H9 (cell line): ENCODE measurements around the gene CAMTA1. TPM values are rescaled to one million over a fixed set of nuclear protein-coding genes. Genes with fewer than 3 reads are reported as not detected.

Experiments used
- DNase-seq: peaks from one replicate; pipeline ENCODE4 v3.0.0-alpha.2; 2017
- H2AFZ ChIP-seq: one replicate; pipeline ENCODE4 v1.6.1; 2013; ENCODE audit warnings: mild to moderate bottlenecking, low read length, control low read depth, moderate library complexity
- H2AK5ac ChIP-seq: 2 replicates; pipeline ENCODE4 v1.6.1; 2013; ENCODE audit warnings: low read length, control low read depth, mixed read lengths; ENCODE audit not compliant: insufficient read length
- H2BK120ac ChIP-seq: one replicate; pipeline ENCODE4 v1.6.1; 2013; ENCODE audit warnings: low read depth, mild to moderate bottlenecking, low read length, control low read depth, inconsistent platforms; ENCODE audit not compliant: poor library complexity, severe bottlenecking
- H2BK12ac ChIP-seq: 2 replicates; pipeline ENCODE4 v1.6.1; 2013; ENCODE audit warnings: low read length, control low read depth, mixed read lengths, low read depth; ENCODE audit not compliant: insufficient read length
- H2BK15ac ChIP-seq: 2 replicates; pipeline ENCODE4 v1.6.1; 2013; ENCODE audit warnings: low read depth, low read length, control low read depth
- H2BK20ac ChIP-seq: one replicate; pipeline ENCODE4 v1.6.1; 2013; ENCODE audit warnings: low read depth, mild to moderate bottlenecking, low read length, control low read depth, inconsistent platforms; ENCODE audit not compliant: poor library complexity, severe bottlenecking
- H2BK5ac ChIP-seq: 2 replicates; pipeline ENCODE4 v1.6.1; 2013; ENCODE audit warnings: low read length, control low read depth, mixed read lengths; ENCODE audit not compliant: insufficient read length
- H3K14ac ChIP-seq: 2 replicates; pipeline ENCODE4 v1.6.1; 2013; ENCODE audit warnings: low read length, control low read depth; ENCODE audit not compliant: insufficient read depth
- H3K18ac ChIP-seq: 2 replicates; pipeline ENCODE4 v1.6.1; 2013; ENCODE audit warnings: low read depth, mild to moderate bottlenecking, mixed read lengths, low read length, control low read depth; ENCODE audit not compliant: insufficient read length
- H3K23ac ChIP-seq: 2 replicates; pipeline ENCODE4 v1.6.1; 2013; ENCODE audit warnings: low read length, control low read depth, mixed read lengths, low read depth; ENCODE audit not compliant: insufficient read length
- H3K23me2 ChIP-seq: 2 replicates; pipeline ENCODE4 v1.6.1; 2013; ENCODE audit warnings: low read depth, mild to moderate bottlenecking, mixed read lengths, low read length, control low read depth; ENCODE audit not compliant: insufficient read length, poor library complexity, severe bottlenecking
- H3K27ac ChIP-seq: 2 replicates; pipeline ENCODE4 v1.5.1; 2013; ENCODE audit warnings: low read length, control low read depth, mixed read lengths, low read depth; ENCODE audit not compliant: insufficient read length
- H3K27me3 ChIP-seq: 2 replicates; pipeline ENCODE4 v1.6.1; 2013; ENCODE audit warnings: low read length, control low read depth, inconsistent platforms; ENCODE audit not compliant: insufficient read depth
- H3K4ac ChIP-seq: 2 replicates; pipeline ENCODE4 v1.6.1; 2013; ENCODE audit warnings: low read depth, mild to moderate bottlenecking, control low read depth, inconsistent platforms, low read length, moderate library complexity
- H3K4me1 ChIP-seq: 2 replicates; pipeline ENCODE4 v1.6.1; 2013; ENCODE audit warnings: low read length, control low read depth, inconsistent platforms; ENCODE audit not compliant: insufficient read depth
- H3K4me2 ChIP-seq: 2 replicates; pipeline ENCODE4 v1.6.1; 2013; ENCODE audit warnings: low read length, control low read depth, mixed read lengths; ENCODE audit not compliant: insufficient read length, insufficient read depth
- H3K56ac ChIP-seq: 2 replicates; pipeline ENCODE4 v1.6.1; 2013; ENCODE audit warnings: low read depth, mild to moderate bottlenecking, mixed read lengths, low read length, control low read depth; ENCODE audit not compliant: insufficient read length
- H3K79me1 ChIP-seq: 2 replicates; pipeline ENCODE4 v1.6.1; 2013; ENCODE audit warnings: low read depth, mild to moderate bottlenecking, moderate library complexity, low read length, control low read depth, inconsistent platforms; ENCODE audit not compliant: insufficient read depth, poor library complexity, severe bottlenecking
- H3K79me2 ChIP-seq: 2 replicates; pipeline ENCODE4 v1.6.1; 2013; ENCODE audit warnings: low read length, control low read depth, inconsistent platforms; ENCODE audit not compliant: insufficient read depth
- H3K9ac ChIP-seq: 2 replicates; pipeline ENCODE4 v1.6.1; 2013; ENCODE audit warnings: low read length, control low read depth, mixed read lengths; ENCODE audit not compliant: insufficient read length; ENCODE audit errors: extremely low read depth
- H3K9me3 ChIP-seq: one replicate; pipeline ENCODE4 v1.6.1; 2013; ENCODE audit warnings: low read depth, low read length, inconsistent platforms; ENCODE audit not compliant: control insufficient read depth
- H3T11ph ChIP-seq: one replicate; pipeline ENCODE4 v1.6.1; 2013; ENCODE audit warnings: mild to moderate bottlenecking, low read length, control low read depth, inconsistent platforms
- H4K20me1 ChIP-seq: one replicate; pipeline ENCODE4 v1.6.1; 2013; ENCODE audit not compliant: control insufficient read depth, insufficient read length, insufficient read depth
- H4K5ac ChIP-seq: 2 replicates; pipeline ENCODE4 v1.6.1; 2013; ENCODE audit warnings: low read depth, mild to moderate bottlenecking, mixed read lengths, low read length, control low read depth; ENCODE audit not compliant: insufficient read length
- H4K8ac ChIP-seq: replicated peaks from 2 replicates; pipeline ENCODE4 v1.6.1; 2013; ENCODE audit warnings: low read length, control low read depth, mixed read lengths, low read depth; ENCODE audit not compliant: insufficient read length
- H4K91ac ChIP-seq: 2 replicates; pipeline ENCODE4 v1.6.1; 2013; ENCODE audit warnings: low read depth, mild to moderate bottlenecking, moderate library complexity, mixed read lengths, low read length, control low read depth; ENCODE audit not compliant: insufficient read length
- H3K27ac Mint-ChIP-seq, 3 experiments: 2 replicates in 2 of 3; 3 replicates in 1 of 3; pipeline ENCODE4 v1.8.0; 2020 to 2021; ENCODE audit warnings: mixed read lengths in 3 of 3, mild to moderate bottlenecking in 1 of 3, moderate library complexity in 1 of 3
- H3K27me3 Mint-ChIP-seq: 2 replicates; pipeline ENCODE4 v1.8.0; 2021; ENCODE audit warnings: low read depth, mild to moderate bottlenecking, moderate library complexity, mixed read lengths
- H3K36me3 Mint-ChIP-seq, 3 experiments: 2 replicates in 2 of 3; 3 replicates in 1 of 3; pipeline ENCODE4 v1.8.0; 2020 to 2021; ENCODE audit warnings: low read depth in 3 of 3, mixed read lengths in 3 of 3; ENCODE audit not compliant: insufficient read depth in 1 of 3
- H3K4me1 Mint-ChIP-seq, 2 experiments: 2 replicates each; pipeline ENCODE4 v1.8.0; 2020; ENCODE audit warnings: mixed read lengths in 2 of 2
- H3K4me3 Mint-ChIP-seq, 2 experiments: 2 replicates in 1 of 2; 3 replicates in 1 of 2; pipeline ENCODE4 v1.8.0; 2020 to 2021; ENCODE audit warnings: mild to moderate bottlenecking in 2 of 2, mixed read lengths in 2 of 2, moderate library complexity in 1 of 2
- H3K9me3 Mint-ChIP-seq, 2 experiments: 2 replicates in 1 of 2; 3 replicates in 1 of 2; pipeline ENCODE4 v1.8.0; 2020; ENCODE audit warnings: mild to moderate bottlenecking in 2 of 2, mixed read lengths in 2 of 2, moderate library complexity in 1 of 2
- WGBS: extraction: QIAGEN DNeasy Blood & Tissue Kit; methylation state at CpG from one replicate; pipeline ENCODE4 v1.1.7; 2013; ENCODE audit warnings: missing lambda C conversion rate, low lambda C conversion rate, mixed read lengths; ENCODE audit not compliant: insufficient read length; ENCODE audit errors: extremely low coverage; 5-methylcytosine and 5-hydroxymethylcytosine counted together
- total RNA-seq: library from RNA; stranded (reverse); gene quantifications from 2 replicates; pipeline ENCODE4 v1.2.1, GENCODE V29; 2021
- TF ChIP-seq, protein P1 (sequence below): fragments of 200-600 bp; sonication (generic); conservative IDR thresholded peaks from 3 replicates; pipeline ENCODE4 v1.8.0; 2021; ENCODE audit warnings: antibody characterized with exemption, mild to moderate bottlenecking

Gene CAMTA1
- total RNA-seq, 1 experiment from 2014 or later: 115 TPM

DNA sequence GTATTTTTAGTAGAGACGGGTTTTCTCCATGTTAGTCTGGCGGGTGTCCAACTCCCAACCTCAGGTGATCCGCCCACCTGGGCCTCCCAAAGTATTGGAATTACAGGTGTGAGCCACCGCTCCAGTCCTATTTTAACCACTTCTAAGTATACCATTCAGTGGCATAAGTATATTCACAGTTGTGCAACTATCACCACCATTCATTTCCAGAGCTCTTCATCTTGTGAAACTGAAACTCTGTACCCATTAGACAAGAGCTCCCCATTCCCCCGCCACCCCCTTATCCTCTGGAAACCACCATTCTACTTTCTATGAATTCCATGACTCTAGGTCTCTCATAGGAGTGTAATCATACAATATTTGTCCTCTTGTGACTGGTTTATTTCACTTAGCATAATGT lies 40.2 kb upstream of the CAMTA1 start:
- Histone ChIP-seq H4K5ac (no peak overlapping the region), H4K91ac (no peak overlapping the region), H3K79me1 (no peaks in the 10 kb centered on the region), H4K20me1 (no peaks in the 10 kb centered on the region), H3K4me1 (no peaks in the 10 kb centered on the region), H2AK5ac (no peak overlapping the region), H3K23ac (no peak overlapping the region), H3K27me3 (no peaks in the 10 kb centered on the region), H3K4me2 (no peak overlapping the region), H2BK5ac (no peak overlapping the region), H3K14ac (no peak overlapping the region), H2BK15ac (no peak overlapping the region), H3K27ac (no peak overlapping the region), H3K9ac (no peak overlapping the region), H3K4ac (no peak overlapping the region), H3K79me2 (no peaks in the 10 kb centered on the region), H3T11ph (no peak overlapping the region), H4K8ac (no peak overlapping the region), H3K18ac (no peak overlapping the region), H2BK12ac (no peak overlapping the region), H2BK120ac (no peak overlapping the region), H2AFZ (no peak overlapping the region), H2BK20ac (no peak overlapping the region), H3K23me2 (peaks cover 3% of the 10 kb centered on the region), H3K56ac (no peak overlapping the region), H3K9me3 (no peaks in the 10 kb centered on the region)
- no CpG with 5 or more reads among the region's 5 CpGs for WGBS
- peaks cover 4 to 5% of the 10 kb centered on the region in 2 experiments; a peak in 2 of 5 replicates for H3K9me3 Mint-ChIP-seq
- no peak overlapping the region for H3K27ac Mint-ChIP-seq
- H3K4me1 Mint-ChIP-seq: peaks cover 7 to 14% of the 10 kb centered on the region in 2 experiments
- peaks cover 11% of the 10 kb centered on the region for H3K27me3 Mint-ChIP-seq
- no peaks in the 10 kb centered on the region; a peak in 1 of 7 replicates for H3K36me3 Mint-ChIP-seq
- TF ChIP-seq, protein P1, sequence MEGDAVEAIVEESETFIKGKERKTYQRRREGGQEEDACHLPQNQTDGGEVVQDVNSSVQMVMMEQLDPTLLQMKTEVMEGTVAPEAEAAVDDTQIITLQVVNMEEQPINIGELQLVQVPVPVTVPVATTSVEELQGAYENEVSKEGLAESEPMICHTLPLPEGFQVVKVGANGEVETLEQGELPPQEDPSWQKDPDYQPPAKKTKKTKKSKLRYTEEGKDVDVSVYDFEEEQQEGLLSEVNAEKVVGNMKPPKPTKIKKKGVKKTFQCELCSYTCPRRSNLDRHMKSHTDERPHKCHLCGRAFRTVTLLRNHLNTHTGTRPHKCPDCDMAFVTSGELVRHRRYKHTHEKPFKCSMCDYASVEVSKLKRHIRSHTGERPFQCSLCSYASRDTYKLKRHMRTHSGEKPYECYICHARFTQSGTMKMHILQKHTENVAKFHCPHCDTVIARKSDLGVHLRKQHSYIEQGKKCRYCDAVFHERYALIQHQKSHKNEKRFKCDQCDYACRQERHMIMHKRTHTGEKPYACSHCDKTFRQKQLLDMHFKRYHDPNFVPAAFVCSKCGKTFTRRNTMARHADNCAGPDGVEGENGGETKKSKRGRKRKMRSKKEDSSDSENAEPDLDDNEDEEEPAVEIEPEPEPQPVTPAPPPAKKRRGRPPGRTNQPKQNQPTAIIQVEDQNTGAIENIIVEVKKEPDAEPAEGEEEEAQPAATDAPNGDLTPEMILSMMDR: no peak
- H3K4me3 Mint-ChIP-seq: no peak overlapping the region
- no peak for DNase-seq
